HEK293 (cell line): ENCODE measurements around the gene ETF1.
A peak's percentile ranks its signal among the peaks of the same experiment; 100 is the strongest.

Source experiments
- CTCF ChIA-PET: fragments of 350-600 bp; formaldehyde crosslinking; extraction: SDS; loops from one replicate; lab custom pipeline; 2021; ENCODE audit warnings: antibody characterized with exemption; lab: Yijun Ruan, JAX
- POLR2A ChIA-PET: fragments of 300-600 bp; formaldehyde crosslinking; extraction: SDS; loops from one replicate; lab custom pipeline; 2020; ENCODE audit warnings: antibody characterized with exemption, inconsistent platforms; lab: Yijun Ruan, JAX
- H3K27ac ChIP-seq: fragments of 200-500 bp; sonication (Bioruptor generic); 2 replicates; pipeline ENCODE4 v1.5.1; 2014; ENCODE audit warnings: low read depth, low read length, control low read depth, inconsistent platforms; ENCODE audit errors: extremely low read depth
- H3K36me3 ChIP-seq, 2 experiments: fragments of 200-500 bp in 1 of 2; sonication (Bioruptor generic) in 1 of 2; 1 replicate in 1 of 2; 2 replicates in 1 of 2; pipeline ENCODE4 v1.5.1; 2014 to 2017; ENCODE audit warnings: inconsistent platforms in 2 of 2, low read length in 2 of 2; ENCODE audit not compliant: control insufficient read depth in 2 of 2, insufficient read depth in 1 of 2
- H3K4me1 ChIP-seq: fragments of 200-500 bp; sonication (Bioruptor generic); 2 replicates; pipeline ENCODE4 v1.5.1; 2014; ENCODE audit warnings: mild to moderate bottlenecking, low read length, inconsistent platforms; ENCODE audit not compliant: control insufficient read depth, insufficient read depth
- H3K4me3 ChIP-seq: 2 replicates; pipeline ENCODE4 v1.5.1; 2011; ENCODE audit warnings: low read depth, mild to moderate bottlenecking, control low read depth, low read length, moderate library complexity
- H3K9me3 ChIP-seq: fragments of 200-500 bp; sonication (Bioruptor generic); 2 replicates; pipeline ENCODE4 v1.5.1; 2014; ENCODE audit warnings: low read depth, low read length, inconsistent platforms; ENCODE audit not compliant: control insufficient read depth, insufficient read depth
- GLIS2 ChIP-seq: fragments of 450-650 bp; formaldehyde crosslinking; IDR thresholded peaks from 2 replicates; pipeline ENCODE4 v1.5.1; 2016; ENCODE audit warnings: missing biosample characterization, missing genetic modification characterization
- KLF1 ChIP-seq: fragments of 450-650 bp; formaldehyde crosslinking; IDR thresholded peaks from 2 replicates; pipeline ENCODE4 v1.5.1; 2016; ENCODE audit warnings: missing biosample characterization, missing genetic modification characterization
- KLF9 ChIP-seq: fragments of 450-650 bp; formaldehyde crosslinking; IDR thresholded peaks from 2 replicates; pipeline ENCODE4 v1.5.1; 2016; ENCODE audit warnings: missing biosample characterization, missing genetic modification characterization, low read depth
- SP3 ChIP-seq: fragments of 450-650 bp; formaldehyde crosslinking; IDR thresholded peaks from 2 replicates; pipeline ENCODE4 v1.5.1; 2016; ENCODE audit warnings: missing biosample characterization, missing genetic modification characterization
- YY2 ChIP-seq: fragments of 450-650 bp; formaldehyde crosslinking; IDR thresholded peaks from 2 replicates; pipeline ENCODE4 v1.5.1; 2016; ENCODE audit warnings: missing biosample characterization, missing genetic modification characterization
- ZBTB20 ChIP-seq: fragments of 450-650 bp; formaldehyde crosslinking; IDR thresholded peaks from 2 replicates; pipeline ENCODE4 v1.5.1; 2016; ENCODE audit warnings: missing biosample characterization, missing genetic modification characterization
- ZBTB21 ChIP-seq: fragments of 450-650 bp; formaldehyde crosslinking; IDR thresholded peaks from 2 replicates; pipeline ENCODE4 v1.5.1; 2017; ENCODE audit warnings: missing biosample characterization, missing genetic modification characterization
- ZBTB6 ChIP-seq: fragments of 450-650 bp; formaldehyde crosslinking; IDR thresholded peaks from 2 replicates; pipeline ENCODE4 v1.5.1; 2017; ENCODE audit warnings: missing biosample characterization, missing genetic modification characterization
- ZEB2 ChIP-seq: fragments of 450-650 bp; formaldehyde crosslinking; IDR thresholded peaks from 2 replicates; pipeline ENCODE4 v1.5.1; 2016; ENCODE audit warnings: missing biosample characterization, missing genetic modification characterization
- ZNF146 ChIP-seq: fragments of 450-650 bp; formaldehyde crosslinking; IDR thresholded peaks from 2 replicates; pipeline ENCODE4 v1.5.1; 2016; ENCODE audit warnings: missing biosample characterization, missing genetic modification characterization
- ZNF394 ChIP-seq: fragments of 450-650 bp; formaldehyde crosslinking; IDR thresholded peaks from 2 replicates; pipeline ENCODE4 v1.5.1; 2016; ENCODE audit warnings: missing biosample characterization, missing genetic modification characterization, mild to moderate bottlenecking, moderate library complexity, borderline replicate concordance
- ZNF501 ChIP-seq: fragments of 450-650 bp; formaldehyde crosslinking; IDR thresholded peaks from 2 replicates; pipeline ENCODE4 v1.5.1; 2016; ENCODE audit warnings: missing biosample characterization, missing genetic modification characterization
- ZNF510 ChIP-seq: fragments of 450-650 bp; formaldehyde crosslinking; IDR thresholded peaks from 2 replicates; pipeline ENCODE4 v1.5.1; 2018; ENCODE audit warnings: mild to moderate bottlenecking, missing genetic modification characterization, missing biosample characterization; ENCODE audit not compliant: insufficient replicate concordance
- ZNF596 ChIP-seq: fragments of 450-650 bp; IDR thresholded peaks from 2 replicates; pipeline ENCODE4 v1.5.0; 2018; ENCODE audit warnings: missing biosample characterization, mild to moderate bottlenecking, missing genetic modification characterization, moderate library complexity
- ZNF610 ChIP-seq: fragments of 450-650 bp; formaldehyde crosslinking; IDR thresholded peaks from 2 replicates; pipeline ENCODE4 v1.5.1; 2016; ENCODE audit warnings: missing biosample characterization, missing genetic modification characterization, borderline replicate concordance
- ZNF629 ChIP-seq: fragments of 450-650 bp; formaldehyde crosslinking; IDR thresholded peaks from 2 replicates; pipeline ENCODE4 v1.5.1; 2017; ENCODE audit warnings: missing biosample characterization, missing genetic modification characterization
- ZNF660 ChIP-seq: fragments of 450-650 bp; IDR thresholded peaks from 2 replicates; pipeline ENCODE4 v1.5.1; 2018; ENCODE audit warnings: missing biosample characterization, mild to moderate bottlenecking, missing genetic modification characterization
- ZNF777 ChIP-seq: fragments of 450-650 bp; formaldehyde crosslinking; IDR thresholded peaks from 2 replicates; pipeline ENCODE4 v1.5.1; 2017; ENCODE audit warnings: missing biosample characterization, missing genetic modification characterization, borderline replicate concordance
- ZSCAN23 ChIP-seq: fragments of 450-650 bp; formaldehyde crosslinking; IDR thresholded peaks from 2 replicates; pipeline ENCODE4 v1.5.1; 2016; ENCODE audit warnings: missing biosample characterization, missing genetic modification characterization
- TF ChIP-seq, protein P1 (sequence below): fragments of 450-650 bp; formaldehyde crosslinking; IDR thresholded peaks from 2 replicates; pipeline ENCODE4 v1.5.1; 2017; ENCODE audit warnings: missing biosample characterization, missing genetic modification characterization
- TF ChIP-seq, protein P2 (sequence below): fragments of 450-650 bp; formaldehyde crosslinking; IDR thresholded peaks from 2 replicates; pipeline ENCODE4 v1.5.1; 2016; ENCODE audit warnings: missing biosample characterization, missing genetic modification characterization
- TF ChIP-seq, protein P3 (sequence below): fragments of 450-650 bp; formaldehyde crosslinking; IDR thresholded peaks from 2 replicates; pipeline ENCODE4 v1.5.1; 2016; ENCODE audit warnings: missing biosample characterization, missing genetic modification characterization
- TF ChIP-seq, protein P4 (sequence below): fragments of 450-650 bp; formaldehyde crosslinking; IDR thresholded peaks from 2 replicates; pipeline ENCODE4 v1.5.1; 2017; ENCODE audit warnings: missing biosample characterization, missing genetic modification characterization
- TF ChIP-seq, protein P5 (sequence below): fragments of 450-650 bp; formaldehyde crosslinking; IDR thresholded peaks from 2 replicates; pipeline ENCODE4 v1.5.1; 2016; ENCODE audit warnings: missing biosample characterization, missing genetic modification characterization
- TF ChIP-seq, protein P6 (sequence below): fragments of 450-650 bp; formaldehyde crosslinking; IDR thresholded peaks from 2 replicates; pipeline ENCODE4 v1.5.1; 2017; ENCODE audit warnings: missing biosample characterization, mild to moderate bottlenecking, missing genetic modification characterization, moderate library complexity

ETF1 gene

GRCh38 chr5:138542956-138543729 lies at the start of gene ETF1:
TSS of gene ETF1 (minus strand) at chr5:138543236. CDS start at chr5:138542918, 318 bp downstream.
- Histone ChIP-seq H3K4me3 (peak within 1 kb of the TSS; percentile 100), H3K4me1 (peaks cover 11% of the 10 kb centered on the region), H3K36me3 (peaks cover 0 to 35% of the 10 kb centered on the region in 2 experiments; a peak in 2 of 3 replicates), H3K27ac (peak within 1 kb of the TSS; percentile 77), H3K9me3 (no peaks in the 10 kb centered on the region)
- CTCF ChIA-PET = interaction anchor here (0.6 to 2.9 kb wide), 4 partner anchors 11 to 1370 kb away, joined by 3 to 10 read pairs (median 5); no protein-coding TSS in a partner anchor
- POLR2A ChIA-PET = interaction anchor here (0.6 to 2.7 kb wide), 26 partner anchors 8 to 751 kb away, joined by 3 to 30 read pairs (median 5); partner anchors contain the start of genes BRD8, CDC23, CDC25C and EGR1
- TF ChIP-seq ZNF146 (tag by site-specific recombination) = 0 out of 2 replicates have a peak, but pooled peaks have one; percentile 27
- peak; percentile 67 for TF ChIP-seq KLF9 (tag by site-specific recombination)
- TF ChIP-seq, protein P1, sequence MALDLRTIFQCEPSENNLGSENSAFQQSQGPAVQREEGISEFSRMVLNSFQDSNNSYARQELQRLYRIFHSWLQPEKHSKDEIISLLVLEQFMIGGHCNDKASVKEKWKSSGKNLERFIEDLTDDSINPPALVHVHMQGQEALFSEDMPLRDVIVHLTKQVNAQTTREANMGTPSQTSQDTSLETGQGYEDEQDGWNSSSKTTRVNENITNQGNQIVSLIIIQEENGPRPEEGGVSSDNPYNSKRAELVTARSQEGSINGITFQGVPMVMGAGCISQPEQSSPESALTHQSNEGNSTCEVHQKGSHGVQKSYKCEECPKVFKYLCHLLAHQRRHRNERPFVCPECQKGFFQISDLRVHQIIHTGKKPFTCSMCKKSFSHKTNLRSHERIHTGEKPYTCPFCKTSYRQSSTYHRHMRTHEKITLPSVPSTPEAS = 0 out of 2 replicates have a peak, but pooled peaks have one; percentile 38
- TF ChIP-seq, protein P2, sequence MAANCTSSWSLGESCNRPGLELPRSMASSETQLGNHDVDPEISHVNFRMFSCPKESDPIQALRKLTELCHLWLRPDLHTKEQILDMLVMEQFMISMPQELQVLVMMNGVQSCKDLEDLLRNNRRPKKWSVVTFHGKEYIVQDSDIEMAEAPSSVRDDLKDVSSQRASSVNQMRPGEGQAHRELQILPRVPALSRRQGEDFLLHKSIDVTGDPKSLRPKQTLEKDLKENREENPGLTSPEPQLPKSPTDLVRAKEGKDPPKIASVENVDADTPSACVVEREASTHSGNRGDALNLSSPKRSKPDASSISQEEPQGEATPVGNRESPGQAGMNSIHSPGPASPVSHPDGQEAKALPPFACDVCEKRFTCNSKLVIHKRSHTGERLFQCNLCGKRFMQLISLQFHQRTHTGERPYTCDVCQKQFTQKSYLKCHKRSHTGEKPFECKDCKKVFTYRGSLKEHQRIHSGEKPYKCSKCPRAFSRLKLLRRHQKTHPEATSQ (tag by site-specific recombination) = peak; percentile 89; the same call in 1 of the 2 replicates
- TF ChIP-seq, protein P3, sequence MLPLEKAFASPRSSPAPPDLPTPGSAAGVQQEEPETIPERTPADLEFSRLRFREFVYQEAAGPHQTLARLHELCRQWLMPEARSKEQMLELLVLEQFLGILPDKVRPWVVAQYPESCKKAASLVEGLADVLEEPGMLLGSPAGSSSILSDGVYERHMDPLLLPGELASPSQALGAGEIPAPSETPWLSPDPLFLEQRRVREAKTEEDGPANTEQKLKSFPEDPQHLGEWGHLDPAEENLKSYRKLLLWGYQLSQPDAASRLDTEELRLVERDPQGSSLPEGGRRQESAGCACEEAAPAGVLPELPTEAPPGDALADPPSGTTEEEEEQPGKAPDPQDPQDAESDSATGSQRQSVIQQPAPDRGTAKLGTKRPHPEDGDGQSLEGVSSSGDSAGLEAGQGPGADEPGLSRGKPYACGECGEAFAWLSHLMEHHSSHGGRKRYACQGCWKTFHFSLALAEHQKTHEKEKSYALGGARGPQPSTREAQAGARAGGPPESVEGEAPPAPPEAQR (tag by site-specific recombination) = 0 out of 2 replicates have a peak, but pooled peaks have one; percentile 54
- TF ChIP-seq ZNF610 (tag by site-specific recombination) = peak; percentile 77; the same call in 1 of the 2 replicates
- TF ChIP-seq ZNF629 (tag by site-specific recombination) = peak; percentile 100
- peak; percentile 26; the same call in 1 of the 2 replicates for TF ChIP-seq ZSCAN23
- peak; percentile 99 for TF ChIP-seq ZNF394 (tag by site-specific recombination)
- TF ChIP-seq ZNF501 (tag by site-specific recombination) = peak; percentile 93
- TF ChIP-seq ZBTB21 (tag by site-specific recombination) = peak; percentile 99
- TF ChIP-seq, protein P4, sequence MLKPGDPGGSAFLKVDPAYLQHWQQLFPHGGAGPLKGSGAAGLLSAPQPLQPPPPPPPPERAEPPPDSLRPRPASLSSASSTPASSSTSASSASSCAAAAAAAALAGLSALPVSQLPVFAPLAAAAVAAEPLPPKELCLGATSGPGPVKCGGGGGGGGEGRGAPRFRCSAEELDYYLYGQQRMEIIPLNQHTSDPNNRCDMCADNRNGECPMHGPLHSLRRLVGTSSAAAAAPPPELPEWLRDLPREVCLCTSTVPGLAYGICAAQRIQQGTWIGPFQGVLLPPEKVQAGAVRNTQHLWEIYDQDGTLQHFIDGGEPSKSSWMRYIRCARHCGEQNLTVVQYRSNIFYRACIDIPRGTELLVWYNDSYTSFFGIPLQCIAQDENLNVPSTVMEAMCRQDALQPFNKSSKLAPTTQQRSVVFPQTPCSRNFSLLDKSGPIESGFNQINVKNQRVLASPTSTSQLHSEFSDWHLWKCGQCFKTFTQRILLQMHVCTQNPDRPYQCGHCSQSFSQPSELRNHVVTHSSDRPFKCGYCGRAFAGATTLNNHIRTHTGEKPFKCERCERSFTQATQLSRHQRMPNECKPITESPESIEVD = no peak
- TF ChIP-seq, protein P5, sequence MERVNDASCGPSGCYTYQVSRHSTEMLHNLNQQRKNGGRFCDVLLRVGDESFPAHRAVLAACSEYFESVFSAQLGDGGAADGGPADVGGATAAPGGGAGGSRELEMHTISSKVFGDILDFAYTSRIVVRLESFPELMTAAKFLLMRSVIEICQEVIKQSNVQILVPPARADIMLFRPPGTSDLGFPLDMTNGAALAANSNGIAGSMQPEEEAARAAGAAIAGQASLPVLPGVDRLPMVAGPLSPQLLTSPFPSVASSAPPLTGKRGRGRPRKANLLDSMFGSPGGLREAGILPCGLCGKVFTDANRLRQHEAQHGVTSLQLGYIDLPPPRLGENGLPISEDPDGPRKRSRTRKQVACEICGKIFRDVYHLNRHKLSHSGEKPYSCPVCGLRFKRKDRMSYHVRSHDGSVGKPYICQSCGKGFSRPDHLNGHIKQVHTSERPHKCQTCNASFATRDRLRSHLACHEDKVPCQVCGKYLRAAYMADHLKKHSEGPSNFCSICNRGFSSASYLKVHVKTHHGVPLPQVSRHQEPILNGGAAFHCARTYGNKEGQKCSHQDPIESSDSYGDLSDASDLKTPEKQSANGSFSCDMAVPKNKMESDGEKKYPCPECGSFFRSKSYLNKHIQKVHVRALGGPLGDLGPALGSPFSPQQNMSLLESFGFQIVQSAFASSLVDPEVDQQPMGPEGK = peak; percentile 96
- peak; percentile 100 for TF ChIP-seq GLIS2 (tag by site-specific recombination)
- peak; percentile 88 for TF ChIP-seq YY2 (tag by site-specific recombination)
- no peak for TF ChIP-seq ZNF510 (tag by site-specific recombination)
- TF ChIP-seq ZNF596 (tag by site-specific recombination) = no peak; the same call in 1 of the 2 replicates
- peak; percentile 93 for TF ChIP-seq ZEB2
- 0 out of 2 replicates have a peak, but pooled peaks have one; percentile 44 for TF ChIP-seq ZBTB6 (tag by site-specific recombination)
- TF ChIP-seq, protein P6, sequence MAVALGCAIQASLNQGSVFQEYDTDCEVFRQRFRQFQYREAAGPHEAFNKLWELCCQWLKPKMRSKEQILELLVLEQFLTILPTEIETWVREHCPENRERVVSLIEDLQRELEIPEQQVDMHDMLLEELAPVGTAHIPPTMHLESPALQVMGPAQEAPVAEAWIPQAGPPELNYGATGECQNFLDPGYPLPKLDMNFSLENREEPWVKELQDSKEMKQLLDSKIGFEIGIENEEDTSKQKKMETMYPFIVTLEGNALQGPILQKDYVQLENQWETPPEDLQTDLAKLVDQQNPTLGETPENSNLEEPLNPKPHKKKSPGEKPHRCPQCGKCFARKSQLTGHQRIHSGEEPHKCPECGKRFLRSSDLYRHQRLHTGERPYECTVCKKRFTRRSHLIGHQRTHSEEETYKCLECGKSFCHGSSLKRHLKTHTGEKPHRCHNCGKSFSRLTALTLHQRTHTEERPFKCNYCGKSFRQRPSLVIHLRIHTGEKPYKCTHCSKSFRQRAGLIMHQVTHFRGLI = peak; percentile 19; the same call in 1 of the 2 replicates
- peak; percentile 74; the same call in 1 of the 2 replicates for TF ChIP-seq ZNF660 (tag by site-specific recombination)
- TF ChIP-seq ZBTB20 (tag by site-specific recombination) = peak; percentile 56; the same call in 1 of the 2 replicates
- peak; percentile 98 for TF ChIP-seq SP3 (tag by site-specific recombination)
- peak; percentile 64 for TF ChIP-seq KLF1 (tag by site-specific recombination)
- no peak for TF ChIP-seq ZNF777
